GM12891 (cell line): ENCODE results near the gene PTBP2.

Experiments
- PAX5 ChIP-seq: IDR thresholded peaks from 2 replicates; pipeline ENCODE4 v1.6.1; 2011; ENCODE audit warnings: low read length, moderate library complexity, mild to moderate bottlenecking; ENCODE audit not compliant: insufficient read depth, severe bottlenecking
- POLR2A ChIP-seq: IDR thresholded peaks from 2 replicates; pipeline ENCODE4 v1.6.1; 2011; ENCODE audit warnings: low read depth, low read length, control low read depth
- POLR2AphosphoS5 ChIP-seq: IDR thresholded peaks from 2 replicates; pipeline ENCODE4 v1.6.1; 2011; ENCODE audit warnings: low read depth, low read length, control low read depth
- SPI1 ChIP-seq: IDR thresholded peaks from 2 replicates; pipeline ENCODE4 v1.6.1; 2011; ENCODE audit warnings: low read depth, low read length, control low read depth
- TAF1 ChIP-seq: IDR thresholded peaks from 2 replicates; pipeline ENCODE4 v1.6.1; 2011; ENCODE audit warnings: low read depth, low read length, control low read depth

GRCh38 chr1:96723377-96723776 lies 1.8 kb downstream of the PTBP2 start:
- TF ChIP-seq POLR2AphosphoS5 (no peak), POLR2A (no peak), TAF1 (no peak), SPI1 (no peak), PAX5 (no peak)
